Medulla oblongata (tissue), 1 donor: ENCODE data around the gene KLK15.
"Not testable (repeated sequence)": the region's sequence is repeated elsewhere in the genome, so short reads cannot be mapped to it uniquely, and the experiment has no call there.

ENCODE experiments used
- DNase-seq: peaks from one replicate; pipeline ENCODE4 v3.0.0-alpha.2; 2015; ENCODE audit errors: extremely low spot score

Gene KLK15

GRCh38 chr19:50796128-50796633 is 37.2 kb downstream of the KLK15 start:
- no peak for DNase-seq

DNA sequence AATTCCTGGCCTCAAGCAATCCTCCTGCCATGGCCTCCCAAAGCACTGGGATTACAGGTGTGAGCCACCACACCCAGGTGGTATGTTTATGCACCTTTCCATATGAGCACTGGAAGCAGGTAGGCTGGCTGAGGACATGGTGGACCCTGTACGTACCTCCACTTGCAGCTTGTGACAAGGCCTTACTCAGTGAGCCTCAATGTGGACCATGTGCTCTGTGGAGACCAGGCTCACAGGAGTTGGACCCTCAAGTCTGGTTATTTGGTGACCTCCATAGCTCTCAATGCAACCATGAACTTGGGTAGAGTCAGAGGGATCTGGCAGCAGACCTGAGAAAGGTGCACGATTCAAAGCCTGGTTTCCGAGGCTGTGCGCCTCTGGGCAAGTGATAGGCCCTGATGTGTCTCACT is 37.7 kb downstream of the KLK15 start:
- DNase-seq = no peak

GRCh38 chr19:50794876-50795663 is 38.3 kb downstream of the KLK15 start:
- DNase-seq = no peak

- DNase-seq = no peak
These were observed 39.1 kb downstream of the KLK15 start for GRCh38 chr19:50794074-50794875.

GRCh38 chr19:50793558-50794065 is 39.8 kb downstream of the KLK15 start:
- DNase-seq = no peak

- DNase-seq = no peak
These were observed 40.8 kb downstream of the KLK15 start for GRCh38 chr19:50792272-50793250.

GRCh38 chr19:50791594-50792271 is 41.6 kb downstream of the KLK15 start:
- no peak for DNase-seq

- no peak for DNase-seq
These were observed 42.4 kb downstream of the KLK15 start for GRCh38 chr19:50790922-50791467.

DNA sequence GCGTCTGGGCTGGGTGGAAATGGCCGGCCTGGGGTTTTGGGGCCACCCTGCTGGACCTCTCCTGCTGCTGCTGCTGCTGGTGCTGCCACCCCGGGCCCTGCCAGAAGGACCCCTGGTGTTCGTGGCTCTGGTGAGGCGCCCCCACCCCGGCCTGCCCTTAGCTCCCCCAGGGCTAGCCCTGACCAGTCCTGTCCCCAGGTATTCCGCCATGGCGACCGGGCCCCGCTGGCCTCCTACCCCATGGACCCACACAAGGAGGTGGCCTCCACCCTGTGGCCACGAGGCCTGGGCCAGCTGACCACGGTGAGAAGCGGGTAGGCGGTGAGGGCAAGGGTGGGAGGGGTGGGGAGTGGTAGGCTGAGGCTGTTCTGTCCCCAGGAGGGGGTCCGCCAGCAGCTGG is 43.0 kb downstream of the KLK15 start, which contains the start of gene ACP4:
ACP4 (plus strand) TSS at position 20 of the 400 bp plus-strand sequence; CDS start at position 20, 0 bp downstream.
- DNase-seq = no peak

GRCh38 chr19:50785329-50785728 is 48.0 kb downstream of the KLK15 start:
- DNase-seq = no peak

GRCh38 chr19:50784710-50785109 is 48.7 kb downstream of the KLK15 start:
- no peak for DNase-seq

DNA sequence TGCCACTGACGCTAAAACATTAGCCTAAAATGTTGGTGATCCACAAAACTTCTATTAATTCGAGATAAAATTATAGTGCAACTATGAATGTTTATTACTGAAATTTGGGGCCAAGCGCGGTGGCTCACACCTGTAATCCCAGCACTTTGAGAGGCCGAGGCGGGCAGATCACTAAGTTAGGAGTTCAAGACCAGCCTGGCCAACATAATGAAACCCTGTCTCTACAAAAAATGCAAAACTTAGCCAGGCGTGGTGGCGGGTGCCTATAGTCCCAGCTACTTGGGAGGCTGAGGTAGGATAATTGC is 49.6 kb downstream of the KLK15 start:
- not testable (repeated sequence) for DNase-seq

DNA sequence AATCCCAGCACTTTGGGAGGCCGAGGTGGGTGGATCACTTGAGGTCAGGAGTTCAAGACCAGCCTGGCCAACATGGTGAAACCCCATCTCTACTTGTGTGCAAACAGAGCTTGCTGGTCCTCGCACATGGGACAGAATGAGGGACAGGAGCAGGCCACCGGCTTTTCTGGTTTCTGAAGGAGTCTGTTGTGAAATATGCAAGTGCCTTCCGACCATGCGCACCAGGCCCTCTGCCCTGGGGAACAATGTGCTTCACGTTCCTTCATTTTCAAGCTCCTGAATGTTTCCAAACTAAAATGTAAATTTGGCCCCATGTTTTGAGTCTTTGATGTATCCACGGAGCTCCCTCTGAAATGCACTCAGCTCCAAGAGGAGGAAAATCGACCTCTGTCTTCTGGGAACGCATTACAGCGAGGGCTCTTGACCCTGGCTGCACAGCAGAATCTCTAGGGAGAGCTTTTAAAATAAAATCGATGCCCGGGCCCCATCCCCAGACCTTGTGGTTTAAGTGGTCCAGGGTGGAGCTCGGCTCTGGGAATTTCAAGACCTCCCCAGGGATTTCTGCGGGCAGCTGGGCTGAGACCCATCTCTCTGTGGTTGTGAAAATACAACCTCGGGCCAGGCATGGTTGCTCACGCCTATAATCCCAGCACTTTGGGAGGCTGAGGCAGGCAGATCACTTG is 52.5 kb downstream of the KLK15 start:
- DNase-seq = no peak

DNA sequence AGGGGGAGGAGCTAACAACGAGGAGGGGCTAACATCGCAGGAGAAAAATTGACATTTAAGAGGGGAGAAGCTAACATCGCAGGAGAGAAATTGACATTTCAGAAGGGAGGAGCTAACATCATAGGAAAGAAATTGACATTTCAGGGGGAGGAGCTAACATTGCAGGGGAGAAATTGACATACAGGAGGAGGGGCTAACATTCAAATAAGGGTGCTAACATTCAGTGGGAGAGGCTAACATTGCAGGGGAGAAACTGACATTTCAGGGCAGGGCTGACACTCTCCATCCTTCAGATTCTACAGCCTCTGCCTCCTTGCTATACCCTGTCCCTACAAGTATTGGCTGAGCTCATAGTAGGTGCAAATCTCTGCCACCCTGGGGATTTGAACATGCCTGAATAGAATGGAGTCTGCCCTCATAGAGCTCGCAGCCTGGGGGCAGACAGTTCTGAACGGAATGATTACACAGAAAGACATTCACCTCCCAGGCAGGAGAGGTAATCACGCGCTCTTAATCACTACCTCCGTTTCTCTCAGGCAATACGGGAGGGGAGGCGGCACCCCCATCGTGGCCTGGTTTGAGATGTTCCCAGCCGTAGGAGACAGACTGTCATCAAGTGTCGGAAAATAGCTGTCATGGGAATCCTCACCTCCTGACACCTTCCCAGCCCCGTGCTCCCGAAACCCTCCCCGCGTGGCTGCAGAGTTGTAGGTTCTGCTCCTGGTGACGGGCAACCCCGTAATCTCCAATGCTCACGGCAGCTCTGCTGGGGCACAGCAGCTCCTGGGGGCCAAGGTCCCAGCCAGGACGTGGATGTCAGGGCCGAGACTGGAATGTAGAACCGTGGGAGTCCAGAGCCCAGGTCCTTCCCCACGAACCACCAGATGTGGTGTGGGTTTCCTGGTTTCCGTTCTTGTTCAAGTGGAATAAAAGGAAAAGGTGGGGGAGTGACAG is 53.6 kb downstream of the KLK15 start:
- DNase-seq = no peak

- no peak for DNase-seq
These were observed 54.4 kb downstream of the KLK15 start for GRCh38 chr19:50778906-50779430.

- no peak for DNase-seq
These were observed 55.5 kb downstream of the KLK15 start for GRCh38 chr19:50777830-50778303.

DNA sequence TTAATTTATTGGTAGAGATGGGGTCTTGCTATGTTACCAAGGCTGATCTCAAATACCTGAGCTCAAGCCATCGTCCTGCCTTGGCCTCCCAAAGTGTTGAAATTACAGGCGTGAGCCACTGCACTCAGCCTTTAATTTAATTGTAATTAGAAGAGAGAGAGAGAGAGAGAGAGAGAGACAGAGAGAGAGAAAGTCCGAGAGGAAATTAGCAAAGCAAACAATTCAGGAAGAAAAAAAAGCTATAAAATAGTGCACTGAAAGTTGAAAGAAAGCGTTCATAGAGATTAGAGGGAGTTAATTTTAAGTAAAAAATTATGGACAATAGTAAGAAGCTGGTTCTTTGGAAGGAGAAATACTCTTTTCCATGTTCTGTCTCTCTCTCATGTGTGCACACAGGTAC is 56.1 kb downstream of the KLK15 start:
- no peak for DNase-seq

DNA sequence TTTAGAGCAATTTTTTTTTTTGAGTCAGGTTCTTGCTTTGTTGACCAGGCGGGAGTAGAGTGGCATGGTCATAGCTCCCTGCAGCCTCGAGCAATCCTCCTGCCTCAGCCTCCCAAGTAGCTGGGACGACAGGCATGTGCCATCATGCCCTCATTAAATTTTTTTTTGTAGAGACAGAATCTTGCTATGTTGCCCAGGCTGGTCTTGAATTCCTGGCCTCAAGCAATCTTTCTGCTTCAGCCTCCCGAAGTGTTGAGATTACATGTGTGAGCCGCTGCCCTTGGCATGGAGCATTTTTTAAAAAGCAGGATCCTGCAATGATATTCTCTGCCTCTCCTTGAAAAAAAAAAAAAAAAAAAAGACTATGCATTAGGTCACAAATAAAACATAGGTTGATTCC is 57.2 kb downstream of the KLK15 start:
- no peak for DNase-seq
